Measurements from ENCODE around the gene CAPN15. TPM values are rescaled to one million over a fixed set of nuclear protein-coding genes. Genes with fewer than 3 reads are reported as not detected.

CAPN15 gene
- total RNA-seq, 4 donors from 2014 or later = 19.6 to 42.6 (median 29.0) TPM

GRCh38 chr16:549544-550263 is 22.2 kb downstream of the CAPN15 start:
- Histone ChIP-seq H3K4me3 (replicated peaks in 1 of 3) (no peak overlapping the region), H3K27me3 (no peaks in the 10 kb centered on the region), H3K36me3 (peaks cover 13 to 16% of the 10 kb centered on the region in 2 donors), H3K27ac (no peak overlapping the region), H3K4me1 (no peaks in the 10 kb centered on the region), H3K9me3 (no peaks in the 10 kb centered on the region)
- no peak for DNase-seq
- TF ChIP-seq POLR2A (IDR thresholded peaks at IDR 0.05) = no peak
- TF ChIP-seq CTCF (IDR thresholded peaks at IDR 0.05) = no peak
- WGBS, 2 donors = 97 to 99% methylated on average over 27 to 34 of the region's 54 CpGs
- intact Hi-C loops (cut with DNase I) = no loop called here

- WGBS, 2 donors = 96 to 99% methylated on average over 12 to 23 of the region's 28 CpGs
- Histone ChIP-seq H3K27me3 (no peaks in the 10 kb centered on the region), H3K9me3 (no peaks in the 10 kb centered on the region), H3K4me3 (replicated peaks in 1 of 3) (no peak overlapping the region), H3K27ac (no peak overlapping the region), H3K36me3 (peaks cover 13 to 16% of the 10 kb centered on the region in 2 donors), H3K4me1 (no peaks in the 10 kb centered on the region)
- intact Hi-C loops (cut with DNase I) = no loop called here
- TF ChIP-seq CTCF (IDR thresholded peaks at IDR 0.05) (no peak), POLR2A (IDR thresholded peaks at IDR 0.05) (no peak)
- no peak for DNase-seq
Measured at GRCh38 chr16:551210-551609, 23.7 kb downstream of the CAPN15 start.

GRCh38 chr16:552171-552570 is 24.7 kb downstream of the CAPN15 start:
- TF ChIP-seq POLR2A (IDR thresholded peaks at IDR 0.05) (no peak), CTCF (IDR thresholded peaks at IDR 0.05) (no peak)
- intact Hi-C loops (cut with DNase I) = no loop called here
- no peak overlapping the region for H3K4me3 ChIP-seq (replicated peaks in 1 of 3)
- H3K27me3 ChIP-seq = no peaks in the 10 kb centered on the region
- 96% methylated on average over 27 of the region's 35 CpGs; no CpG with 5 or more reads in 1 of the 2 donors for WGBS, 2 donors
- peaks cover 13 to 16% of the 10 kb centered on the region in 2 donors for H3K36me3 ChIP-seq
- H3K9me3 ChIP-seq = no peaks in the 10 kb centered on the region
- H3K4me1 ChIP-seq = no peaks in the 10 kb centered on the region
- no peak for DNase-seq
- no peak overlapping the region for H3K27ac ChIP-seq

- no peak overlapping the region for H3K27ac ChIP-seq
- H3K4me3 ChIP-seq (replicated peaks in 1 of 3) = no peak overlapping the region
- 92 to 100% methylated on average over 1 to 16 of the region's 33 CpGs for WGBS, 2 donors
- H3K9me3 ChIP-seq = no peaks in the 10 kb centered on the region
- H3K27me3 ChIP-seq = no peaks in the 10 kb centered on the region
- H3K4me1 ChIP-seq = peaks cover 8 to 10% of the 10 kb centered on the region in 2 donors
- intact Hi-C loops (cut with DNase I) = no loop called here
- TF ChIP-seq POLR2A (IDR thresholded peaks at IDR 0.05) = no peak
- TF ChIP-seq CTCF (IDR thresholded peaks at IDR 0.05) = no peak
- H3K36me3 ChIP-seq = peaks cover 13 to 16% of the 10 kb centered on the region in 2 donors
- DNase-seq = no peak
Measured at GRCh38 chr16:553601-554296, 26.2 kb downstream of the CAPN15 start.

GRCh38 chr16:554297-554621 is 26.7 kb downstream of the CAPN15 start:
- DNase-seq = no peak
- Histone ChIP-seq H3K4me3 (replicated peaks in 1 of 3) (no peak overlapping the region), H3K27me3 (no peaks in the 10 kb centered on the region), H3K4me1 (peaks cover 13 to 15% of the 10 kb centered on the region in 2 donors), H3K9me3 (no peaks in the 10 kb centered on the region), H3K36me3 (peaks cover 11 to 13% of the 10 kb centered on the region in 2 donors), H3K27ac (no peak overlapping the region)
- TF ChIP-seq CTCF (IDR thresholded peaks at IDR 0.05) (no peak), POLR2A (IDR thresholded peaks at IDR 0.05) (no peak)
- WGBS, 2 donors = 89 to 92% methylated on average over 11 of the region's 11 CpGs
- intact Hi-C loops (cut with DNase I) = no loop called here

Measured in thyroid gland (tissue), 4 donors.